ENCODE results near the gene CRYAA.

The CRYAA gene

GRCh38 chr21:43204638-43205037 is 35.8 kb downstream of the CRYAA start:
- no peak for DNase-seq

- DNase-seq = no peak
These were observed 37.6 kb downstream of the CRYAA start for GRCh38 chr21:43206231-43207042.

- DNase-seq = no peak
These were observed 38.2 kb downstream of the CRYAA start for GRCh38 chr21:43207043-43207315.

- no peak for DNase-seq
These were observed 39.1 kb downstream of the CRYAA start for GRCh38 chr21:43207868-43208267.

GRCh38 chr21:43208561-43209332 is 39.9 kb downstream of the CRYAA start:
- DNase-seq = no peak

GRCh38 chr21:43209575-43210453 is 41.0 kb downstream of the CRYAA start:
- DNase-seq = no peak

GRCh38 chr21:43210454-43211071 is 41.8 kb downstream of the CRYAA start:
- DNase-seq = no peak

- peak; percentile 31 for DNase-seq
These were observed 42.4 kb downstream of the CRYAA start for GRCh38 chr21:43211072-43211759.

- peak; percentile 8 for DNase-seq
These were observed 42.9 kb downstream of the CRYAA start for GRCh38 chr21:43211760-43212115.
